ENCODE measurements around the gene CTTNBP2.

The CTTNBP2 gene

DNA sequence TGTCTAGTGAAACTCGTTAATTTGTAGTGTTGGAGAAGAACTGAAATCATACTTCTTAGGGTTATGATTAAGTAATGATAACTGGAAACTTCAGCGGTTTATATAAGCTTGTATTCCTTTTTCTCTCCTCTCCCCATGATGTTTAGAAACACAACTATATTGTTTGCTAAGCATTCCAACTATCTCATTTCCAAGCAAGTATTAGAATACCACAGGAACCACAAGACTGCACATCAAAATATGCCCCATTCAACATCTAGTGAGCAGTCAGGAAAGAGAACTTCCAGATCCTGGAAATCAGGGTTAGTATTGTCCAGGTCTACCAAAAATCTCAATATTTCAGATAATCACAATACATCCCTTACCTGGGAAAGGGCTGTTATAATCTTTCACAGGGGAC lies 205.8 kb downstream of the CTTNBP2 start:
- Histone ChIP-seq H3K27ac (ENCODE audit: insufficient read depth, low read length, poor library complexity, severe bottlenecking) (no peak overlapping the region), H3K27me3 (replicated peaks; ENCODE audit: control insufficient read depth, insufficient read depth, low read length, poor library complexity, severe bottlenecking) (no peaks in the 10 kb centered on the region), H3K4me1 (ENCODE audit: control insufficient read depth, insufficient read depth, low read length, poor library complexity, severe bottlenecking) (no peaks in the 10 kb centered on the region), H3K36me3 (ENCODE audit: control insufficient read depth, insufficient read depth, low read length) (no peaks in the 10 kb centered on the region), H3K4me3 (ENCODE audit: insufficient read depth, low read depth, low read length, poor library complexity, severe bottlenecking) (no peak overlapping the region), H3K9me3 (ENCODE audit: control insufficient read depth, low read length) (no peaks in the 10 kb centered on the region)
- DNase-seq = no peak

DNA sequence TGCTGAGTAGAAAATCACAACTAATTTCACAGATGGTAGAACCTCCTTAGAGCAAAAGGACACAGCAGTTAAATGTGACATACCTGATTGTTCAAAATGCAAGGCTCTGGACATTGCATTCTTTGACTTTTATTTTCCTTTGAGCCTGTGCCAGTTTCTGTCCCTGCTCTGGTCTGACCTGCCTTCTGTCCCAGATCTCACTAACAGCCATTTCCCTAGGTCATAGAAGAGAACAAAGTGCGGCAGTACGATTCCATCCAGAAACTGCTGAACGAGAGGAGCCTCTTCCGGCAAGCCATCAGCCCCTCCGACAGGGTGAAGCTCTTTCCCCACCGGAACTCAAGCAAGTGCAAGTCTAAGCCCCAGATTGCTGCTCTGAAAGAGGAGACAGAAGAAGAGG lies 206.6 kb downstream of the CTTNBP2 start:
- no peak for DNase-seq
- Histone ChIP-seq H3K4me1 (ENCODE audit: control insufficient read depth, insufficient read depth, low read length, poor library complexity, severe bottlenecking) (no peaks in the 10 kb centered on the region), H3K27me3 (replicated peaks; ENCODE audit: control insufficient read depth, insufficient read depth, low read length, poor library complexity, severe bottlenecking) (no peaks in the 10 kb centered on the region), H3K36me3 (ENCODE audit: control insufficient read depth, insufficient read depth, low read length) (no peaks in the 10 kb centered on the region), H3K27ac (ENCODE audit: insufficient read depth, low read length, poor library complexity, severe bottlenecking) (no peak overlapping the region), H3K9me3 (ENCODE audit: control insufficient read depth, low read length) (no peaks in the 10 kb centered on the region), H3K4me3 (ENCODE audit: insufficient read depth, low read depth, low read length, poor library complexity, severe bottlenecking) (no peak overlapping the region)

DNA sequence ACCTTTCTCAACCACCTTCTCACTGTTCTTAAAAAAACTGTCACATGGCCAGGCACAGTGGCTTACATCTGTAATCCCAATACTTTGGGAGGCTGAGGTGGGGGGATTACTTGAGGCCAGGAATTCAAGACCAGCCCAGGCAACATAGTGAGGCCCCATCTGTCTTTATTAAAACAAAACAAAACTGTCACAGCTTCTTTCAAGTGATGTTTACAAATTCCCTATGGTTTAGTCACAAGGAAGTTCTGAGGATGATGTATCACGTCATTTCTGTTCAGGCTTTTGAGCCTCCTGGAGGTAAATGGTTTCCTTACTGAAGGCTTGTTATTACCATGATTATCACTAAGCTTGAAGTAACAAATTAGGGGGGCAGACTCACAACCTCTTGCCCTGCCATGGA lies 207.2 kb downstream of the CTTNBP2 start:
- H3K36me3 ChIP-seq (ENCODE audit: control insufficient read depth, insufficient read depth, low read length) = no peaks in the 10 kb centered on the region
- no peak for DNase-seq
- no peaks in the 10 kb centered on the region for H3K9me3 ChIP-seq (ENCODE audit: control insufficient read depth, low read length)
- H3K27ac ChIP-seq (ENCODE audit: insufficient read depth, low read length, poor library complexity, severe bottlenecking) = no peak overlapping the region
- no peak overlapping the region for H3K4me3 ChIP-seq (ENCODE audit: insufficient read depth, low read depth, low read length, poor library complexity, severe bottlenecking)
- H3K27me3 ChIP-seq (replicated peaks; ENCODE audit: control insufficient read depth, insufficient read depth, low read length, poor library complexity, severe bottlenecking) = no peaks in the 10 kb centered on the region
- H3K4me1 ChIP-seq (ENCODE audit: control insufficient read depth, insufficient read depth, low read length, poor library complexity, severe bottlenecking) = no peaks in the 10 kb centered on the region

DNA sequence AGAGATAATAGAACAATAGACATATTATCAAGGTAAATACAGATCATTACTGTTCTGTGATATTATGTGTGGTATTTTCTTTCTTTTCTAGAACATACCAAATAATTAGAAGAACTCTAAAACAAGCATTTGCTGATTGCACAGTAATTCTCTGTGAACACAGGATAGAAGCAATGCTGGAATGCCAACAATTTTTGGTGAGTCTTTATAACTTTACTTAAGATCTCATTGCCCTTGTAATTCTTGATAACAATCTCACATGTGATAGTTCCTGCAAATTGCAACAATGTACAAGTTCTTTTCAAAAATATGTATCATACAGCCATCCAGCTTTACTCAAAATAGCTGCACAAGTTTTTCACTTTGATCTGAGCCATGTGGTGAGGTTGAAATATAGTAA lies 207.9 kb downstream of the CTTNBP2 start:
- Histone ChIP-seq H3K9me3 (ENCODE audit: control insufficient read depth, low read length) (no peaks in the 10 kb centered on the region), H3K36me3 (ENCODE audit: control insufficient read depth, insufficient read depth, low read length) (no peaks in the 10 kb centered on the region), H3K27ac (ENCODE audit: insufficient read depth, low read length, poor library complexity, severe bottlenecking) (no peak overlapping the region), H3K4me3 (ENCODE audit: insufficient read depth, low read depth, low read length, poor library complexity, severe bottlenecking) (no peak overlapping the region), H3K27me3 (replicated peaks; ENCODE audit: control insufficient read depth, insufficient read depth, low read length, poor library complexity, severe bottlenecking) (no peaks in the 10 kb centered on the region), H3K4me1 (ENCODE audit: control insufficient read depth, insufficient read depth, low read length, poor library complexity, severe bottlenecking) (no peaks in the 10 kb centered on the region)
- DNase-seq = no peak

DNA sequence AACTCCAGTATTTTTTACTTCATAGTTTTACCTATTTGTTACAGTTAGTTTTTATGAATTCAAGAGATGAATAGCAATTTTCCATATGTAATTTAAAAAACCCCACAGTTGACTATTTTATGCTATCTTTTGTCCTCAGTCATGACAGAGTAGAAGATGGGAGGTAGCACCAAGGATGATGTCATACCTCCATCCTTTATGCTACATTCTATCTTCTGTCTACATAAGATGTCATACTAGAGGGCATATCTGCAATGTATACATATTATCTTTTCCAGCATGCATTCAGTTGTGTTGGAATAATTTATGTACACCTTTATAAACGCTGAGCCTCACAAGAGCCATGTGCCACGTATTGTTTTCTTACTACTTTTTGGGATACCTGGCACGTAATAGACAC lies 209.2 kb downstream of the CTTNBP2 start:
- no peaks in the 10 kb centered on the region for H3K9me3 ChIP-seq (ENCODE audit: control insufficient read depth, low read length)
- no peaks in the 10 kb centered on the region for H3K27me3 ChIP-seq (replicated peaks; ENCODE audit: control insufficient read depth, insufficient read depth, low read length, poor library complexity, severe bottlenecking)
- H3K27ac ChIP-seq (ENCODE audit: insufficient read depth, low read length, poor library complexity, severe bottlenecking) = no peak overlapping the region
- no peaks in the 10 kb centered on the region for H3K4me1 ChIP-seq (ENCODE audit: control insufficient read depth, insufficient read depth, low read length, poor library complexity, severe bottlenecking)
- no peaks in the 10 kb centered on the region for H3K36me3 ChIP-seq (ENCODE audit: control insufficient read depth, insufficient read depth, low read length)
- no peak for DNase-seq
- H3K4me3 ChIP-seq (ENCODE audit: insufficient read depth, low read depth, low read length, poor library complexity, severe bottlenecking) = no peak overlapping the region

DNA sequence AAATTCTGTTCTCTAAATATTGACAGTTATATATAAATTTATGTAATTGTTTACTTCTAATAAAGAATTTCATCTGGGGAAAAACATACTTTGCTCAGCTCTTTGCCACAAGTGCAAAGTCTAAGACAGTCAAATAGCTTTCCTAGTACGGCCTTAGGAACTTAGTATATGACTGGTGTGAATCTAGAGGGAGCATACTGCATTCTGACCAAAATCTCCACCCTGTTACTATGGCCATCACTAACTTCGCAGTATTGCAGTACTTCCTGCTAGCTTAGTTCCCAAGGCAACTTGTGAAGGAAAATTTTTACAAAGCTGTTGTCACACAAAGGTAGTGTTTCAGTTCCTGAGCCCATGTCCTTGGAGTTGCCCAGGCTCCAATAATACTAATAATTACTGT lies 211.9 kb downstream of the CTTNBP2 start:
- H3K4me1 ChIP-seq (ENCODE audit: control insufficient read depth, insufficient read depth, low read length, poor library complexity, severe bottlenecking) = no peaks in the 10 kb centered on the region
- no peak for DNase-seq
- H3K27me3 ChIP-seq (replicated peaks; ENCODE audit: control insufficient read depth, insufficient read depth, low read length, poor library complexity, severe bottlenecking) = no peaks in the 10 kb centered on the region
- H3K4me3 ChIP-seq (ENCODE audit: insufficient read depth, low read depth, low read length, poor library complexity, severe bottlenecking) = no peak overlapping the region
- no peaks in the 10 kb centered on the region for H3K36me3 ChIP-seq (ENCODE audit: control insufficient read depth, insufficient read depth, low read length)
- no peak overlapping the region for H3K27ac ChIP-seq (ENCODE audit: insufficient read depth, low read length, poor library complexity, severe bottlenecking)
- no peaks in the 10 kb centered on the region for H3K9me3 ChIP-seq (ENCODE audit: control insufficient read depth, low read length)

All from effector memory CD4-positive, alpha-beta T cell (primary cell).